ENCODE data around the gene TIMMDC1. TPM values are rescaled to one million over a fixed set of nuclear protein-coding genes. Genes with fewer than 3 reads are reported as not detected.

Gene TIMMDC1
- total RNA-seq, 2 experiments from 2014 or later, result 105 TPM

- POLR2A ChIA-PET, result interaction anchor here (0.7 kb wide), 1 partner anchor 57 kb away, joined by 3 read pairs; no protein-coding TSS in a partner anchor
- Mint-ChIP-seq H3K27me3 (no peaks in the 10 kb centered on the region), H3K36me3 (ENCODE audit: low read depth) (peaks cover 16% of the 10 kb centered on the region), H3K9me3 (no peaks in the 10 kb centered on the region), H3K4me3 (peak overlapping the region; percentile 40), H3K4me1 (ENCODE audit: low read depth) (peaks cover 39% of the 10 kb centered on the region), H3K27ac (no peak overlapping the region)
- ATAC-seq, result no peak
- no peak for DNase-seq
- CTCF ChIA-PET, result interaction anchor here (2.5 kb wide), 1 partner anchor 124 kb away, joined by 7 read pairs; no protein-coding TSS in a partner anchor
- intact Hi-C loops (cut with micrococcal nuclease), result loop anchor here (5.0 kb wide), 1 partner anchor 49 kb away; no protein-coding TSS in a partner anchor
- no peak for TF ChIP-seq CTCF (IDR thresholded peaks at IDR 0.05)
Measured at GRCh38 chr3:119555929-119556328, 57.6 kb downstream of the TIMMDC1 start.

- POLR2A ChIA-PET, result interaction anchor here (1.4 to 3.1 kb wide), 3 partner anchors 21 to 59 kb away, joined by 3 to 14 read pairs (median 4); partner anchors contain the start of gene TIMMDC1
- Mint-ChIP-seq H3K27me3 (no peaks in the 10 kb centered on the region), H3K27ac (peak overlapping the region; percentile 77), H3K4me3 (peak overlapping the region; percentile 40), H3K4me1 (ENCODE audit: low read depth) (peaks cover 41% of the 10 kb centered on the region), H3K9me3 (no peaks in the 10 kb centered on the region), H3K36me3 (ENCODE audit: low read depth) (peaks cover 16% of the 10 kb centered on the region)
- ATAC-seq (no peak), DNase-seq (no peak)
- CTCF ChIA-PET, result interaction anchor here (2.5 to 3.0 kb wide), 2 partner anchors 24 to 123 kb away, joined by 7 to 12 read pairs; no protein-coding TSS in a partner anchor
- no peak for TF ChIP-seq CTCF (IDR thresholded peaks at IDR 0.05)
- intact Hi-C loops (cut with micrococcal nuclease), result loop anchor here (5.0 kb wide), 1 partner anchor 50 kb away; no protein-coding TSS in a partner anchor
Measured at GRCh38 chr3:119557192-119557876, 59.0 kb downstream of the TIMMDC1 start.

GRCh38 chr3:119557877-119558269, 59.5 kb downstream of the TIMMDC1 start:
- Mint-ChIP-seq H3K9me3 (no peaks in the 10 kb centered on the region), H3K4me1 (ENCODE audit: low read depth) (peaks cover 46% of the 10 kb centered on the region), H3K27me3 (no peaks in the 10 kb centered on the region), H3K27ac (peak overlapping the region; percentile 77), H3K4me3 (peak overlapping the region; percentile 40), H3K36me3 (ENCODE audit: low read depth) (peaks cover 16% of the 10 kb centered on the region)
- DNase-seq (peak; percentile 75), ATAC-seq (peak; percentile 8)
- CTCF ChIA-PET, result interaction anchor here (1.5 to 3.0 kb wide), 3 partner anchors 24 to 283 kb away, joined by 5 to 12 read pairs (median 7); no protein-coding TSS in a partner anchor
- intact Hi-C loops (cut with micrococcal nuclease), result loop anchor here (5.0 kb wide), 1 partner anchor 51 kb away; no protein-coding TSS in a partner anchor
- TF ChIP-seq CTCF (IDR thresholded peaks at IDR 0.05), result no peak
- POLR2A ChIA-PET, result interaction anchor here (1.4 to 3.1 kb wide), 3 partner anchors 20 to 59 kb away, joined by 3 to 14 read pairs (median 4); partner anchors contain the start of gene TIMMDC1

- H3K27ac Mint-ChIP-seq, result peak overlapping the region; percentile 77
- no peak for DNase-seq
- no peak for TF ChIP-seq CTCF (IDR thresholded peaks at IDR 0.05)
- H3K27me3 Mint-ChIP-seq, result no peaks in the 10 kb centered on the region
- H3K4me1 Mint-ChIP-seq (ENCODE audit: low read depth), result peaks cover 47% of the 10 kb centered on the region
- intact Hi-C loops (cut with micrococcal nuclease), result loop anchor here (5.0 kb wide), 1 partner anchor 51 kb away; no protein-coding TSS in a partner anchor
- no peaks in the 10 kb centered on the region for H3K9me3 Mint-ChIP-seq
- POLR2A ChIA-PET, result interaction anchor here (0.9 to 3.1 kb wide), 3 partner anchors 19 to 95 kb away, joined by 3 to 14 read pairs (median 3); partner anchors contain the start of genes TIMMDC1 and TMEM39A
- CTCF ChIA-PET, result interaction anchor here (0.7 to 3.0 kb wide), 7 partner anchors 10 to 284 kb away, joined by 3 to 12 read pairs (median 5); no protein-coding TSS in a partner anchor
- no peak for ATAC-seq
- H3K36me3 Mint-ChIP-seq (ENCODE audit: low read depth), result peaks cover 16% of the 10 kb centered on the region
- H3K4me3 Mint-ChIP-seq, result peak overlapping the region; percentile 40
Measured at GRCh38 chr3:119558626-119559317, 60.4 kb downstream of the TIMMDC1 start.

Data from activated CD8-positive, alpha-beta T cell treated with anti-CD3 and anti-CD28 coated beads for 36 hours (primary cell).